CD4-positive, CD25-positive, alpha-beta regulatory T cell (primary cell): ENCODE results near the gene FOXJ1. TPM values are rescaled to one million over a fixed set of nuclear protein-coding genes. Genes with fewer than 3 reads are reported as not detected.

ENCODE experiments used
- ATAC-seq, 2 donors: fragments of 150-1000 bp; cut with Tn5 transposase; one replicate each; pipeline ENCODE4 v1.10.0; 2021; ENCODE audit warnings: low read depth in 2 of 2, moderate number of reproducible peaks in 2 of 2, moderate library complexity in 1 of 2
- DNase-seq, 3 donors: peaks; one replicate each; pipeline versions ENCODE4 v3.0.0 to v3.0.0-alpha.2; 2012 to 2022; ENCODE audit warnings: mixed read lengths in 1 of 3
- H3K27ac ChIP-seq: one replicate; pipeline ENCODE4 v1.7.0; 2013; ENCODE audit warnings: mild to moderate bottlenecking, low read length; ENCODE audit not compliant: insufficient read depth, poor library complexity, severe bottlenecking
- H3K27me3 ChIP-seq: one replicate; pipeline ENCODE4 v1.7.0; 2013; ENCODE audit warnings: low read length; ENCODE audit not compliant: control insufficient read depth, insufficient read depth
- H3K36me3 ChIP-seq: one replicate; pipeline ENCODE4 v1.7.0; 2013; ENCODE audit warnings: mild to moderate bottlenecking, low read length, moderate library complexity; ENCODE audit not compliant: control insufficient read depth, insufficient read depth
- H3K4me1 ChIP-seq: 2 replicates; pipeline ENCODE4 v1.7.0; 2013; ENCODE audit warnings: mild to moderate bottlenecking, low read length; ENCODE audit not compliant: insufficient read depth, control insufficient read depth, poor library complexity, severe bottlenecking
- H3K4me3 ChIP-seq: one replicate; pipeline ENCODE4 v1.7.0; 2013; ENCODE audit warnings: low read depth, mild to moderate bottlenecking, low read length, moderate library complexity
- H3K9me3 ChIP-seq, 2 experiments: 1 replicate in 1 of 2; 2 replicates in 1 of 2; pipeline ENCODE4 v1.7.0; 2013; ENCODE audit warnings: low read length in 2 of 2, mild to moderate bottlenecking in 1 of 2, moderate library complexity in 1 of 2; ENCODE audit not compliant: control insufficient read depth in 2 of 2
- H3K27ac Mint-ChIP-seq, 3 donors: one replicate each; pipeline ENCODE4 v1.8.0; 2020 to 2022; ENCODE audit warnings: mild to moderate bottlenecking in 3 of 3, mixed read lengths in 3 of 3, moderate library complexity in 2 of 3
- H3K27me3 Mint-ChIP-seq: one replicate; pipeline ENCODE4 v1.8.0; 2022; ENCODE audit warnings: mild to moderate bottlenecking, mixed read lengths
- H3K36me3 Mint-ChIP-seq: one replicate; pipeline ENCODE4 v1.8.0; 2020; ENCODE audit warnings: mixed read lengths
- H3K4me1 Mint-ChIP-seq, 4 donors: one replicate each; pipeline ENCODE4 v1.8.0; 2020 to 2022; ENCODE audit warnings: mixed read lengths in 4 of 4, mild to moderate bottlenecking in 1 of 4
- H3K4me3 Mint-ChIP-seq, 4 donors: one replicate each; pipeline ENCODE4 v1.8.0; 2020 to 2022; ENCODE audit warnings: mild to moderate bottlenecking in 4 of 4, mixed read lengths in 4 of 4, moderate library complexity in 3 of 4
- H3K9me3 Mint-ChIP-seq, 7 donors: one replicate each; pipeline ENCODE4 v1.8.0; 2020 to 2022; ENCODE audit warnings: mixed read lengths in 7 of 7, mild to moderate bottlenecking in 3 of 7, moderate library complexity in 2 of 7
- polyA plus RNA-seq, 4 donors: library from polyadenylated mRNA; unstranded; fragments of 300-500 nt; fragmentation: Illumina TruSeq; gene quantifications; one replicate each; pipeline ENCODE4 v1.2.3, GENCODE V29; 2021
- total RNA-seq: library from RNA; stranded (reverse); gene quantifications from one replicate; pipeline ENCODE4 v1.2.3, GENCODE V29; 2022

FOXJ1 gene
- total and polyA plus RNA-seq, 5 donors from 2014 or later = 0.14 to 1.0 (median 0.24) TPM; not detected in 2

DNA sequence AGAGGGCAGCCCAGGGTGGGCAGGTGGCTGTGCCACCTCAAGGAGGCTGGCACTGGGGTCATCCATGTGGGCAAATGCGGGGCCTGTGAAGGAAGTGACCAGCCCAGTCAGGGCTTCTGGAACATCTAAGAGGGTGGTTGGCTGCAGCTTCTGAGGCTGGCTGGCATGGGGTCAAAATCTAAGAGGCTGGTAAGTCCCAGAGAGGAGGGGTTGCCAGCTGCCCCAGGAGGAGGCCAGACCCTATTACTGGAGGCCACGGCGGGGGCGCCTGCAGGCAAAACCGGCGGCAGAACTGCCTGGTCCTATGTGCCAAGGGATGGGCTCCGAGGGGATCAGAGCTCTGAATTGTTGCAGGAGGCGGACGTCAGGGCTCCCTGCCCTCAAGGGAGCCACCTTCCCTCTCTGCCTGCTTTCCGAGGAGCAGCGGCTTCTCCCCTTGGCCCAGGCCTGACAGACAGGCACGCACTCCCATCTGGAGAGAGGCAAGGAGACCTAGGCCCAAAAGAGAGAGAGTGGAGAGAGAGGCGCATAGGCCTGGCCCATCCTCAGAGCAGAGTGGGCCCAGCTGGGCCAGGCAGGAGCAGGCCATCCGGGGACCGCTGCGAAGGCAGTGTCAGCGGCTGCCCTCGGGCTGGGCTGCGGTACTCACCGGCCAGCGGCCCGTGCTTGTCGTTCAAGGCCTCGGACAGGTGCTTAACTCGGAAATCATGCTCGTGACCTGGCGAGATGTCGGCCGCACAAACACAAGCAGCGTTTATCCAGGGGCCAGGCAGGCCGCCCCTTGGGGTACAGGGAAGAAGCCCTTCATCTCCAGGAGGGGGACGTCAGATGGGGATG is 51.1 kb downstream of the FOXJ1 start:
- no peak overlapping the region for H3K27ac ChIP-seq
- Mint-ChIP-seq H3K4me1 (peaks cover 0 to 10% (median 0%) of the 10 kb centered on the region in 4 donors), H3K9me3 (peaks cover 0 to 1% (median 0%) of the 10 kb centered on the region in 7 donors), H3K4me3 (no peak overlapping the region), H3K36me3 (peaks cover 26% of the 10 kb centered on the region), H3K27ac (no peak overlapping the region), H3K27me3 (no peaks in the 10 kb centered on the region)
- H3K4me3 ChIP-seq = no peak overlapping the region
- no peaks in the 10 kb centered on the region for H3K27me3 ChIP-seq
- DNase-seq = no peak
- no peaks in the 10 kb centered on the region for H3K9me3 ChIP-seq
- no peak for ATAC-seq
- peaks cover 93% of the 10 kb centered on the region for H3K36me3 ChIP-seq
- H3K4me1 ChIP-seq = no peaks in the 10 kb centered on the region

DNA sequence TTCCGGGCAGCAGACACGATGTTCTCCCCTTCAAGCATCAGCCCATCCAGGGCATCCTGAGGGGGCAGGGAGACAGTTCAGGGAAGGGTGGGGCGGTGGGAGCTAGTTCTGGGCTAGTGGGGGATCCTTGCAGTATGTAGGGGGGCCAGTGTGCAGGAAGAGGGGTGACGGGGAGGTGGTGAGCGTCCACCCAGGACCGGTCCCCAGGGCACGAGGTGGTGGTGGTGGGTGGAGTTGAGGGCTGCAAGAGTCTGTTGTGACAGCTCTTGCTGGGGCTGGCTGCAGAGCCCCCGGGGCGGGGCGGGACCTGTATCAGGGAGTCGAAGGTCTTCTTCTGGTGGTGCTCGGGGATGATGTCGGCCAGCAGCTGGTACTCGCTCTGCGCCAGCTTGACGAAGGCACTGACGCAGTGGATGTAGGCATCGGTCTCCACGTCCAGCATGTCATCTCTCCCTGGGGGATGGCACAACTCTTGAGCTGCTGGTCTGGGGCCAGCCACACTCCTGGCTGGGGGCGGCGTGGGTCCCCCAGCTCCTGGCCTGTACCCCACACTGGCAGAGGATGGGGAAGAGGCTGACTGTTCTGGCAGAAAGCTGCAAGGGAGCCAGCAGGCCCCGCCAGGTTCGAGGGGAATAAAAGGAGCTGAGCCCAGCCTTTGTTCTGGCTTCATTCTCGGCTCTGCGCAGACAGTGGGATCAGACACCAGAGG is 52.0 kb downstream of the FOXJ1 start:
- Mint-ChIP-seq H3K9me3 (peaks cover 0 to 1% (median 0%) of the 10 kb centered on the region in 7 donors), H3K27me3 (peaks cover 4% of the 10 kb centered on the region), H3K4me3 (no peak overlapping the region), H3K27ac (peak overlapping the region in 1 of 3 donors; percentile 31), H3K36me3 (peaks cover 28% of the 10 kb centered on the region), H3K4me1 (peaks cover 0 to 10% (median 0%) of the 10 kb centered on the region in 4 donors)
- Histone ChIP-seq H3K27me3 (no peaks in the 10 kb centered on the region), H3K9me3 (no peaks in the 10 kb centered on the region), H3K36me3 (peaks cover 94% of the 10 kb centered on the region), H3K4me1 (no peaks in the 10 kb centered on the region), H3K27ac (no peak overlapping the region), H3K4me3 (no peak overlapping the region)
- no peak for DNase-seq
- ATAC-seq = no peak

GRCh38 chr17:76088041-76088867 is 52.8 kb downstream of the FOXJ1 start:
- no peak overlapping the region for H3K4me3 ChIP-seq
- no peaks in the 10 kb centered on the region for H3K27me3 ChIP-seq
- H3K36me3 ChIP-seq = peaks cover 95% of the 10 kb centered on the region
- peak overlapping the region in 1 of 3 donors; percentile 31 for H3K27ac Mint-ChIP-seq
- H3K27me3 Mint-ChIP-seq = peaks cover 4% of the 10 kb centered on the region
- peaks cover 0 to 10% (median 0%) of the 10 kb centered on the region in 4 donors for H3K4me1 Mint-ChIP-seq
- no peak for DNase-seq
- peaks cover 27% of the 10 kb centered on the region for H3K36me3 Mint-ChIP-seq
- no peak for ATAC-seq
- H3K9me3 Mint-ChIP-seq = peaks cover 0 to 1% (median 0%) of the 10 kb centered on the region in 7 donors
- no peaks in the 10 kb centered on the region for H3K9me3 ChIP-seq
- no peaks in the 10 kb centered on the region for H3K4me1 ChIP-seq
- H3K27ac ChIP-seq = no peak overlapping the region
- H3K4me3 Mint-ChIP-seq = no peak overlapping the region

DNA sequence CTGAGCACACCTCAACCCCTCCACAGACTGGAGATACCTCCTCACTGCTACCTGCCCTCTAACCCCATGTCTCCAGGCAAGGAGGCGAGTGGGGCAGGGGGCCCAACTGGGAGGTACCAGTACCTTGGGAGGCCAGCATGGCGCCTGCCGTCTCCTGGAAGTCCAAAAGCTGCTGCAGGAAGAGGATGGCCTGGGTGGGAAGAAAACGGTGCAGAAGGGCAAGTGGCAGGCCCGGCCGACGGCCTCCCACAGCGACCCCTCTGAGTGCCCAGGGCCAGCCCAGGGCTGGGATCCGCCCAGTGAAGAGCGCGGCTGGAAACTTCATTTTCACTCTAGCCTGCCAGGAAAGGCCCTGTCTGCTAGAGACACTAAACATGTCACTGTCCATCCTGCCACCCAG is 53.5 kb downstream of the FOXJ1 start:
- H3K4me1 ChIP-seq = no peaks in the 10 kb centered on the region
- DNase-seq = no peak
- peaks cover 27% of the 10 kb centered on the region for H3K36me3 Mint-ChIP-seq
- peaks cover 4% of the 10 kb centered on the region for H3K27me3 Mint-ChIP-seq
- no peak overlapping the region for H3K27ac Mint-ChIP-seq
- H3K27ac ChIP-seq = no peak overlapping the region
- H3K27me3 ChIP-seq = no peaks in the 10 kb centered on the region
- no peaks in the 10 kb centered on the region for H3K9me3 ChIP-seq
- H3K36me3 ChIP-seq = peaks cover 92% of the 10 kb centered on the region
- peaks cover 0 to 10% (median 0%) of the 10 kb centered on the region in 4 donors for H3K4me1 Mint-ChIP-seq
- H3K4me3 Mint-ChIP-seq = no peak overlapping the region
- ATAC-seq = no peak
- H3K9me3 Mint-ChIP-seq = peaks cover 0 to 1% (median 0%) of the 10 kb centered on the region in 7 donors
- H3K4me3 ChIP-seq = no peak overlapping the region

- H3K9me3 ChIP-seq = no peaks in the 10 kb centered on the region
- Mint-ChIP-seq H3K36me3 (peaks cover 24% of the 10 kb centered on the region), H3K4me1 (peaks cover 0 to 7% (median 0%) of the 10 kb centered on the region in 4 donors), H3K27me3 (peaks cover 4% of the 10 kb centered on the region), H3K27ac (peak overlapping the region in 1 of 3 donors; percentile 71), H3K9me3 (peaks cover 0 to 1% (median 0%) of the 10 kb centered on the region in 7 donors), H3K4me3 (no peak overlapping the region)
- ATAC-seq = no peak
- no peak overlapping the region for H3K27ac ChIP-seq
- H3K36me3 ChIP-seq = peaks cover 82% of the 10 kb centered on the region
- no peaks in the 10 kb centered on the region for H3K4me1 ChIP-seq
- DNase-seq = no peak
- no peaks in the 10 kb centered on the region for H3K27me3 ChIP-seq
- H3K4me3 ChIP-seq = no peak overlapping the region
Observed at GRCh38 chr17:76086384-76086783, 54.7 kb downstream of the FOXJ1 start.

Other genes with a start within 250 kb of the FOXJ1 start
- 18.7 TPM for gene TRIM65, start 244.3 kb downstream of the FOXJ1 start, total RNA-seq
- gene TRIM65, start 244.3 kb downstream of the FOXJ1 start, polyA plus RNA-seq = 10 to 100 TPM; 16.9 to 24.3 (median 20.1) TPM
- gene MRPL38, start 236.4 kb downstream of the FOXJ1 start, total RNA-seq = 118 TPM
- 10 to 100 TPM; 58.0 to 68.8 (median 64.8) TPM for gene MRPL38, start 236.4 kb downstream of the FOXJ1 start, polyA plus RNA-seq
- gene FBF1, start 200.2 kb downstream of the FOXJ1 start, total RNA-seq = 15.5 TPM
- gene FBF1, start 200.2 kb downstream of the FOXJ1 start, polyA plus RNA-seq = 1 to 10 TPM; 1.7 to 3.6 (median 2.3) TPM
- gene ACOX1, start 162.1 kb downstream of the FOXJ1 start, total RNA-seq = 25.6 TPM
- 10 to 100 TPM; 15.0 to 24.3 (median 18.9) TPM for gene ACOX1, start 162.1 kb downstream of the FOXJ1 start, polyA plus RNA-seq
- gene TEN1, start 162.0 kb downstream of the FOXJ1 start, total RNA-seq = 17.3 TPM
- 10 to 100 TPM; 19.9 to 26.1 (median 21.5) TPM for gene TEN1, start 162.0 kb downstream of the FOXJ1 start, polyA plus RNA-seq
- 11.6 TPM for gene CDK3, start 140.4 kb downstream of the FOXJ1 start, total RNA-seq
- 1 to 10 TPM in 1 of 4 donors, under 1 TPM in 3; 0.17 to 1.0 (median 0.50) TPM for gene CDK3, start 140.4 kb downstream of the FOXJ1 start, polyA plus RNA-seq
- gene EVPL, start 113.9 kb downstream of the FOXJ1 start, total RNA-seq = 0.15 TPM
- under 1 TPM in 1 of 4 donors, not detected in 3; 0.05 TPM for gene EVPL, start 113.9 kb downstream of the FOXJ1 start, polyA plus RNA-seq
- gene SRP68, start 68.7 kb downstream of the FOXJ1 start, total RNA-seq = 68.8 TPM
- gene SRP68, start 68.7 kb downstream of the FOXJ1 start, polyA plus RNA-seq = 10 to 100 TPM; 71.6 to 81.0 (median 74.5) TPM
- gene GALR2, start 66.5 kb downstream of the FOXJ1 start, total RNA-seq = 0.86 TPM
- gene GALR2, start 66.5 kb downstream of the FOXJ1 start, polyA plus RNA-seq = under 1 TPM in 2 of 4 donors, not detected in 2; 0.41 to 0.62 TPM
- gene ZACN, start 62.1 kb downstream of the FOXJ1 start, total RNA-seq = 0.42 TPM
- 1 to 10 TPM in 1 of 4 donors, under 1 TPM in 3; 0.24 to 2.0 (median 0.62) TPM for gene ZACN, start 62.1 kb downstream of the FOXJ1 start, polyA plus RNA-seq
- 105 TPM for gene EXOC7, start 37.5 kb downstream of the FOXJ1 start, total RNA-seq
- 10 to 100 TPM; 41.3 to 47.6 (median 45.0) TPM for gene EXOC7, start 37.5 kb downstream of the FOXJ1 start, polyA plus RNA-seq
- 17.7 TPM for gene RNF157, start 99.2 kb upstream of the FOXJ1 start, total RNA-seq
- 1 to 10 TPM; 3.3 to 5.6 (median 4.3) TPM for gene RNF157, start 99.2 kb upstream of the FOXJ1 start, polyA plus RNA-seq
- gene UBALD2, start 124.1 kb upstream of the FOXJ1 start, total RNA-seq = 247 TPM
- gene UBALD2, start 124.1 kb upstream of the FOXJ1 start, polyA plus RNA-seq = 1 to 10 TPM; 3.9 to 9.2 (median 7.3) TPM
- gene QRICH2, start 167.0 kb upstream of the FOXJ1 start, total RNA-seq = 2.2 TPM
- gene QRICH2, start 167.0 kb upstream of the FOXJ1 start, polyA plus RNA-seq = under 1 TPM in 1 of 4 donors, not detected in 3; 0.50 TPM
- gene PRPSAP1, start 212.7 kb upstream of the FOXJ1 start, total RNA-seq = 37.1 TPM
- gene PRPSAP1, start 212.7 kb upstream of the FOXJ1 start, polyA plus RNA-seq = 10 to 100 TPM; 41.4 to 56.1 (median 54.0) TPM
- gene SPHK1, start 243.4 kb upstream of the FOXJ1 start, total RNA-seq = 0.52 TPM
- under 1 TPM in 2 of 4 donors, not detected in 2; 0.09 to 0.12 TPM for gene SPHK1, start 243.4 kb upstream of the FOXJ1 start, polyA plus RNA-seq